ENCODE measurements around the gene AKAP13.
A peak's percentile ranks its signal among the peaks of the same experiment; 100 is the strongest.
"Not testable (repeated sequence)": the region's sequence is repeated elsewhere in the genome, so short reads cannot be mapped to it uniquely, and the experiment has no call there.

Gene AKAP13

DNA sequence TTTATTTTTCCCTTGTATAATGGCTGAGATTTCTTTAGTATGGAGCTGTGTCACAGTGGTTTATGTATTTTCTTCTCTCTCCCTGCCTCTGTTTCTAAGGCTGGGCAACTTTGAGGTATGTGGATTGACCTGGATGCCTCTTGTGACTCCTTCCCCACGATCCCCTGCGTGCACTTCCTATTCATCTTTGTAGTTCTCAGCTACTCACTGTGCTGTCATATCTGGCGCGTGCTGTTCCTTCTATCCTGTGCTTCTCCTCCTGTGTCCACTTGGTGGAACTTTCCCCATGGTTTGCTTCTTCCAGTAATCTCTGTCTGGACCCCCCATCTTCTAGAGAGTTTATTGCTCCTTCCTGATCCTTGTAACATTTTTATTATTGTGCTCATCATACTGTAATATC, 97.3 kb downstream of the AKAP13 start:
- DNase-seq: no peak
- no peak for ATAC-seq

DNA sequence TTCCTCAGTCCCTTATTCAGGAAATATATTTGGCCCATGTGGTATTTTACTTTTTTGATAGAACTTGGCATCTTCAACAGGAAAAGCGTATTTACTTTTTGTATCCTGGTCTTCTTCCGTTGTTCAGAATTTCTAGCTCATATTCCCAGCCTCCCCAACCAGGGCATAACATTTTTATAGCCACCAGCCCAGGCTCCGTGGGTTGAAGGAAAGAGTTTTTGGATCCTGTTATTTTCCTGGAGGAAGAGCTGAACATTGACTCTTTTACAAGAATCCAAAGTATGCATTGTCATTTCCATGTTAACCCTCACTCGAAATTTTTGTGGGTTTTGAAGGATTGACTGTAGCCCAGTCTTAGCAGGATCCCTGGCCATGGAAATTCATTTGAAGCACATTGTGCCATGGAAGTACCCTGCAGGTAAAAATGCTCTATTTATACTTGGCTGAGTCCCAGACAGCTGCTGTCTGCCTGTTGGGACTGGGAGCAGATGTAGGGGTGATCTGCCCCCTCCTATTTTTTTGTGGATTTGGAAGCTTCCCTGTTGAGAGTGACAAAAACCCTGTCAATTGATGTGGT, 98.8 kb downstream of the AKAP13 start:
- ATAC-seq: no peak
- no peak for DNase-seq

DNA sequence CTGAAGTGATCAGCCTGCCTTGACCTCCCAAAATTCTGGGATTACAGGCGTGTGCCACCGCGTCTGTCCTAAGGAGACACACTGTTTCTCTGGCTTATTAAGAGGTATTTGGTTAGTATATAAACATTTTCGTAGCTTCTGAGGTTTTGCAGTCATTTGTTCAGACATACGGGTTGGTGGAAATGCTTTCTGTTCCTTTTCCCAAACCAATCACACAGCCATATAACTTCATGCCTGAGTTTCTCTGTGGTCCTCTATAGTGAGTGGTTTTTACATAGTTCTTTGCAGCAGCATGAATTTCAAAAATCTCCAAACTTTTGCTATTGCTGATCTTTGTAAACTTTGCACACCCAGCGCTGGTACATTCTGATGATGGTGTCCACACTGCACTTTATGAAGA, 100.5 kb downstream of the AKAP13 start:
- ATAC-seq (no peak), DNase-seq (no peak)

DNA sequence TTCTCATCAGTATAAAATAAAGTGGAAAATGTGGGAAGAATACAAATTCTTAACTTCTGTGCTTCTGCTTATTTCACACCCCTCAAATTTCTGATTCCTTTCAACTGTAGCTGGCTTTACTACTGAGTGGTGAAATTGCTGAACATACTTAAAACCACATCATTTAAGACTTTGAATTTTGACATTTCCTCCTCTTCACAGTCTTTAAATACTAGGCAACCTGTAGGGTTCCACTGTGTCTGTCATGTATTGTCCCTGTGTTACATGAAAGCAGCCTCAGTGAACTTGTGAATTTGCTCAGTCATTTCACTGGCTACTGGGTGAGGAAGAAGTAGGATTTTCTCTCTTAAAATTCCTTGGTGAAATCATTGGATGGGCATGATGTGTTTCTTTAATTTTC, 101.1 kb downstream of the AKAP13 start:
- DNase-seq: not testable (repeated sequence)
- peak; percentile 37 for ATAC-seq

DNA sequence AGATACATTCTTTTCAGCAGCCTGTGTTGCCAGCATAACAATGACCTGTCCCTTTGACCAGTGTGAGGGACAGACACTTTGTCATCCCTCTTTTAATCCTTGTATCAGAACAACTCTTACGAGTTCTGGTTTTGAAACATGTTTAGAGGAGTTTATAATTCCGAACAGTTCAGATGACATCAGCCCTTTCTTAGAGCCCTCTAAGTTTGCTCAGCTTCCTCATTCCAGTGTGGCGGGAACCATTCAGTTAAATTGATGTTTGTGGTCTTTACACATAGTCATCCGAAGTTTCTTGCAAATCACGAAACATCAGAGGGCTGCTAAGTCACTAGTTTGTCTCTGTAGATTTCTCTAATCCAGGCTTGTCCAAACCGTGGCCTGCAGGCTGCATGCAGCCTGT, 102.5 kb downstream of the AKAP13 start:
- DNase-seq (no peak), ATAC-seq (no peak)

DNA sequence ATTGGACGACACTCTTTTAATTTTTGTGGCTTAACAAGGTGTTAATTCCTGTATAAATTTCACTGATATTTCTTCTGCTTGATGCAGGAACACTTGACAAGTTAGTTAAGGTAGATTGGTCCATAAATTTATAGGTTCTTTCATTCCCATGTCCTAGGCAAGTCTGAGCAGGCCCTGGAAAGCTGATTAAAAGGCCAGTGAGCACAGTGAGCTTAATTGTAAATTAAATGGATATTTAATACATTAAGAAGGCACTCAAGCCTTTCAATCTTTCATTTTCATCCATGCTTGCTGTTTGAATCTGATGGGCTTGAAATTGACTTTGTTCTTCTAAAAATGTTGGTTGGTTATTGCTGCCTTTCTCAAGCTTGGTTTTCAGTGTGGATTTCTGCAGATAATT, 103.6 kb downstream of the AKAP13 start:
- not testable (repeated sequence) for ATAC-seq, DNase-seq

DNA sequence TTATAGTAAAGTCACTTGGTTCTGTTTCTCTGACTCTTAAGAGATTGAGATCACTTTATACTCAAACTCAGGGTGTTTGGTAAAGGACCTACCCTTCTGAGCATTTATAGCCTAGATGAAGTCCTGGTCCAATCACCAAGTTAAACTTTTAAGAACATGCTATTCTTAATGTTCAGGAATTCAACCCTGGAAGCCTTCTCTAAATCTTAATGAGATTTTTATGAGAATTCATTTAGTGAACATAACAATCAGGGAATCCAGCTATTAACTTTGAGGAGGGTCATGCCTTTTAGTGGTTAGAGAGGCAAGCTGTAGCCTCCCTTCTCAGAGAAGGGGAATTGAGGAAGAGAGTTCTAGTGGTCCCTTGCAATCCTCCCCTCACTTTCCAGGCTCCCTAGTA, 104.5 kb downstream of the AKAP13 start:
- DNase-seq, ATAC-seq: not testable (repeated sequence)

DNA sequence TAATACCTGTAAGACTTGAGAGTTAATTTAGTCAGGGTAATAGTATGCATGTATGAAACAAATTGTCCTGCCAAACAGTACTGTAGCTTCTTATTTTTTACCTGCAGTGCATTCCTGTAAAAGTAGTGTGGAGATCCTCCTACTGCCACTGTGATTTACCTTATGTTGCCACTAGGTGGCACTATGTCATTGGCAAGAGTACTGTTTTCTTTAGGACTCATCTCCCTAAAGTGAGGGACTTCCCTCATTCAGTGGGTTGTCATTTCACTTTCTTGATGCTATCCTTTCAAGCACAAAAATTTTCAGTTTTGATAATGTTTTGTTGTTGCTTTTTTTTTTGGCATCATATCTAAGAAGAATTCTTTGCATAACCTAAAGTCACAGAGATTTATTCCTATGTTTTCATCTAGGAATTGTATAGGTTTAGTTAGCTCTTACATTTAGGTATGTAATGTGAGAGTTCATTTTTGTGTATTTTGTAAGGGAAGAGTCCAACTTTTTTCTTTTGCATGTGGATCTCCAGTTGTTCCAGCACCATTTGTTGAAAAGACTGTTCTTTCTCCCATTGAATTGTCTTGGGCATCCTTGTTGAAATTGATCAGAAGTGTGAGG, 105.7 kb downstream of the AKAP13 start:
- DNase-seq: peak; percentile 62
- peak; percentile 88 for ATAC-seq

DNA sequence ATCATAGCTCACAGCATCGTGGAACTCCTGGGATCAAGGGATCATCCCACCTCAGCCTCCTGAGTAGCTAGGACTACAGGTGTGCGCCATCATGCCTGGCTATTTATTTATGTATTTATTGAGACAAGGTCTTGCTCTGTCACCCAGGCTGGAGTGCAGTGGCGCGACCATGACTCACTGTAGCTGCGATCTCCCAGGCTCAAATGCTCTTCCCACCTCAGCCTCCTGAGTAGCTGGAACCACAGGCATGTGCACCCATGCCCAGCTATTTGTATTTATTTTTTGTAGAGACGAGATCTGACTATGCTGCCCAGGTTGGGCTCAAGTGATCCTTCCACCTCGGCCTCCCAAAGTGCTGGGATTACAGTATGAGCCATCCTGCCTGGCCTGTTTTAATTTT, 107.4 kb downstream of the AKAP13 start:
- ATAC-seq, DNase-seq: not testable (repeated sequence)

DNA sequence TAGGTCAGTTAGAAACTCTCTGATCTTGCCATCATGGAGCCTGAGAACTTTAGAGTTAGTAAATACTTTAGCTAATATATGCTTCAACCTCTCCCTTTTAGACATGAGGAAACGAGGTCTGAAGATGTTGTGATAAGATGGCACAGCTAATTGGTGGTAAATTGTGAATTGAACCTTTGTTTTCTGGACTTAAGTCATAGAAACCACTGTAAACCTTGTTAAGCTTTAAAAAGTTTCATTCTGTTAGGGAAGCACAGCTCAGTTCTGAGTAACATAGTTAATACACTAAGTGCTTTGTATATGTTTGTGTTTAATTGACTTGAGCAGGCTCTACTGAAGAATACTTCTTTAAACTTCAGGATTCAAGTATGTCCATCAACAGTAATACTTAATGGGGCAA, 108.6 kb downstream of the AKAP13 start:
- no peak for DNase-seq

DNA sequence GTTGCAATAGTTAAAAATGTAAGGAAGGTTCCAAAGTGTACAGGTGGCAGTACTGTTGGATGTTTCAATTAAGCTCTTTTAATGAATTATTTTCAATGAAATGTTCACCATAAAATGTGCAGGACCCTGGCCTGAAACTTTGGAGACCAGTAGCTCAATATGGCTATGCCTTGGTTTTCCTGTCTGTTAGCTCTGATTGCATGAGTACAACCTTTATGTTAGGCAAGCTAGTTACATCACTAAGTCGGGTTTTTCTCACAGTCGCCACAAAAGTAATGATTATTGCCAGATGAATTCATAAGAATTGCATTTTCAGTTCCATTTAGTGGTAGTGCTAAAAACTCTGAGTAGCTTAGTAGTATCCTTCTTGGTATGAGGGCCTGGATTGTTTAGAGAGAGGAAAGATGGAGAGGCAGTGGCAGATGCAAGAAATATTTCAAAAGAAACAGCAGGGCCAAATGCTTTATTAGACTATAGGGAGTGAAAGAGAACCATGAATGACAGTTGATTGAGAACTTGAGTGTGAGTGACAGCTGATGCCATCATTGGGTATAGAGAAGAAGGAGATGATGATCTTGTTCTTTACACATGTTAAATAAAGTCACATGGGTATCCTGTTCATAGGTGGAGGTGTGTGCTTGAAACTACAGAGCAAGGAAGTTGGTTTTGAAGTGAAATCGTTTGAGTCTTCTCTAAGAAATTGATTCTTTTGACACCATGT, 109.5 kb downstream of the AKAP13 start:
- DNase-seq: no peak
- ATAC-seq: no peak

More for the DNA sequence above, 108.6 kb downstream of the AKAP13 start:
- no peak for ATAC-seq

DNA sequence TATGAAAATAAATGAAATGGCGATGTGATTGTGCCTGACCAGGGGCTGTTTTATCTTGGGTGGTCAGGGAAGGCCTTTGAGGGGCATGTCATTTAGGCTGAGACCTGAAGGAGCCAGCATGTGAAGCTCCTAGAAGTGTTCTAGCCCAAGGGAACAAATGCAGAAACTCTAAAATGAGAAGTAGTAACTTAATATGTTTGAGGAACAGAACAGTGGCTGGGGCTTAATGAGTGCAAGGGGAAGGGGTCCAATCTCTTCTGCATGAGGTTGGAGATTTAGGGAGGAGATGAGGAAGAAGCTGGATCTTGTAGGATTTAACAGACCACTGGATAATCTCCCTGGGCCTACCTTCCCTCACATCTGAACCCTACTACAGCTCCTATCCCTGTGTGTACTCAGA, 110.5 kb downstream of the AKAP13 start:
- no peak for ATAC-seq
- no peak for DNase-seq

DNA sequence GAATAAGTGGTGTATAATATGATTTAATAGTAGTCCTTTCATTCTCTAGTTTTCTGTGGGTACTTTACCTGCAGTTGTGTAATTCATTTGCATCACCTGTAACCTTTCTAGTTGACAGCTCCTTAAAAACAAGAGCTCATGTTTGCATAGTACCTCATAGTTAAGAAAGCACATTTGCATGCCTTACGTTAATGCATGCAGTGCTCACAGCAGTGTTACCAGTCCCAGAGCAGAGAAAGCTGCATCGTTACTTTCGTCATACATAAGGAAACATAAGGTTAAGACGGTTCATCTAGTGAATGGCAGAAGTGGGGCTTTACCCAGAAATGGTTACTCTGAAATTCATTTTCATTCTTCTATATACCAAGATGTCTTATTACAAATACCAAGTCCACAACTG, 111.3 kb downstream of the AKAP13 start:
- DNase-seq: no peak

DNA sequence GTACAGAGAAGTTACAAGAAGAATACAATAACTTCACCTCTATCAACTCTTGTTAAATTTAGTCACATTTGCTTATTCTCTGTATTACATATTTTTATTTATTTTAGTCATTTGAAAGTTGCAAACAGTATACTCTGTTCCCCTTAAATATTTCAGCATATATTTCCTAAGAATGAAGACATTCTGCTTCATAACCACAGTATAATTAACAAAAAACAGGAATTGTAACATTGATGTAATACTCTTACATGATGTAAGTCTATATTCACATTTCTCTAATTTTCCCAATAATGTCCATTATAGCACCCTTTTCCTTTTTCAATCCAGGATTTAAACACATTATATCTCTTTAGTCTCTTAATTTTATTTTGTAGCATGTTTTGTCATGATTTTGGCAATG, 112.0 kb downstream of the AKAP13 start:
- DNase-seq (no peak), ATAC-seq (no peak)

More for the DNA sequence above, 111.3 kb downstream of the AKAP13 start:
- ATAC-seq: no peak

DNA sequence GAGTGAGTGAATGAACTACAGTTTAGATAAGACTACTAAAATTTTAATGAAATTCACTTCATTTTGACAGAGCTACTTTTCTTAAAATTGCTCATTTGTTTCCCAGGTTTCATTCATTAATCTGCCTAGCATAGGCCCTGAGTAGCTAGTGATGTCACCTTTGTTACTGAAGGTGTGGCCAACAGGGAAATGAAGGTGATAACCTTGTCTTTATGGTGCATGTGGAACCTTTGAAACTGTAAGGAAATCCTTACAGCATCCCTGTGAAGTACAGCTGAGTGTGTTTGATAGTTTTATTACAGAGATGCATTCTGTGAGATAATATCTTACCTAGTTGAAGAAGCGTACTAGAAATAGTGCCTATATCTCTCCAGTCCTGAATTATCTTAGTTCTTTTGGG, 112.9 kb downstream of the AKAP13 start:
- no peak for DNase-seq
- ATAC-seq: no peak

DNA sequence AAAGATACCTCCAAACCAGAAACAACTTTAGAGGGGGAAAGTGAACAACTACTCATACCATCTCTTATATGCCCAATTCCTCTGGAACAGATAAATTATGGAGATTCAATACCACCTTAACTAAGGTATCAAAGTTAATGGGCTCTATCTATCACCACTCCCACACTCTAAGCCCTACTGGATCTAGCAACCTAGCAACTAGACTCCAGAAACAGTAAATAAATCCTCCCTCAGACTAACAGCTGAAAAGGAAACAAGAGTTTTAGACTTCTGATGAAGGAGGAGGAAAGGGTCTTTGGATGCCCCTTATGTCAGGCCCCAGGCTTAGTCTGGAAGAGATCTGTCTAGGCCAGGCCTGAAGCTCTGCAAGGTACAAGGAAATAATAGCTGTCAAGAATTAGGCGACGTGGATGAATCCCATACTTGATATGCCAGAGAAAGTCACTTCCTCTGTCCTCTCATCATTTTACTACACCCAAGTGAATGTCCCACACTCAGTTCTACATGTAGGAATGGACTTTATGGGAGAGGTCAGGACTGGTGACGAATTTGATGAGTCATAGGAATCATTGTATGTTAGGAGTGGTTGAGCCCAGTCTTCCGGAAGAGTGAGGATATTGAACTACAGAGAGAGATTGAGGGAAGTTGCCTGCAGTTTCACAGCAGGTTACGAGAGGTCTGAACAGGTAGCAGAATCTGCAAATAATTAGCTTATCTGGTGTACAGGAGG, 113.8 kb downstream of the AKAP13 start:
- no peak for DNase-seq

DNA sequence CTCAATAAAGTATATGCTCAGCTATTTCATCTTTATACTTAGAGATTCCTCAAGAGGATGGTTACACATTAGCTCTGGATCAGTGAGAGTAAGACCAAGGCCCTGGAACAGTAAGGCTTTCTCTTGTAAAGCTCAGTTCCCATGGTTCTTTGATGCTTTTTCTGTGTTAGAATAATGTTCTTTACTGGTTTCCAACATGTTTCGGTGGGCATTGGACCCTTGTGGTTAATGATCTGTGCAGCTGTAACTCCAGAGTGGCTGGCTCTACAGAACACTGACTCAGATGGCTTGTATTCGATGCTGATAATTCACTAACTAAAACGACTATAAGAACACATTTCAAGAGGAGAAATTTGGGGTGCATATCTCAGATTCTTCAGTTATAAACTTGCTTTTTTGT, 114.7 kb downstream of the AKAP13 start:
- no peak for ATAC-seq
- DNase-seq: no peak

More for the DNA sequence above, 113.8 kb downstream of the AKAP13 start:
- no peak for ATAC-seq

DNA sequence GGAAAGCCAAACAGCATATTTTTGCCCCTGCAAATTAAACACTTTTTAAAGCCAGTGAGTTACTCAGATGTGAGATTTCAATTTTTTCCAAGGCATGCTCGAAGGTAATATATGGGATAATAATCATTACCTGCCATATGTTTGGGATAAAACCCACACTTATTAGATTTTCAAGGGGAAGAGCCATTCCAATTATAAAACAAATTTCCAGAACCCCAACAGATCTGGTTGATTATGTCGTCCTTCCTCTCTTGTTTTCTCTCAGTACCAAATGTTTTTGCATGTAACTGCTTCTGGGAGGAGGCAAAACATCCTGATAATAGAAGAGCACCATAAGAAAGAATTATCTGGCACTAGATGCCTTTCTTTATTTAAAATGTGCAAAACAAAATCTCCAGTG, 115.1 kb downstream of the AKAP13 start:
- no peak for DNase-seq

DNA sequence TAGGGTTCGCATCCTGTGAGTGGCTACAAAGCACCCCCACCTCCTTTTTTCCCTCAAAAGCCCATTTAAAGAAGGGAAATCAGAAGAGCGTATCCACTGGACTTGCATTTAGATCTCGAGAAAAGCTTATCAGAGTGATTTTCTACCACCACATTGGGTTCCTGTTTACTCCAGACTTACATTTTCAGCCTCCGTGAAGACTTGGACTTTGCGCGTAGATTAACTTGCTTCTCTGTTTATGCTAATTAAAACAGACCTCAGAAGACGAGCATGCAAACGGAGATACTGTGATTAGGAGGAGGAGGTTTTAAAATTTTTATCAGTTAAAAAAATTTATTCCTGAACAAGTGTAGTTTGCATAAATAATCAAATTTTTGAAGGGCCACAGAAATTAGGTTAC, 115.7 kb downstream of the AKAP13 start:
- DNase-seq (no peak), ATAC-seq (no peak)

More for the DNA sequence above, 115.1 kb downstream of the AKAP13 start:
- no peak for ATAC-seq

DNA sequence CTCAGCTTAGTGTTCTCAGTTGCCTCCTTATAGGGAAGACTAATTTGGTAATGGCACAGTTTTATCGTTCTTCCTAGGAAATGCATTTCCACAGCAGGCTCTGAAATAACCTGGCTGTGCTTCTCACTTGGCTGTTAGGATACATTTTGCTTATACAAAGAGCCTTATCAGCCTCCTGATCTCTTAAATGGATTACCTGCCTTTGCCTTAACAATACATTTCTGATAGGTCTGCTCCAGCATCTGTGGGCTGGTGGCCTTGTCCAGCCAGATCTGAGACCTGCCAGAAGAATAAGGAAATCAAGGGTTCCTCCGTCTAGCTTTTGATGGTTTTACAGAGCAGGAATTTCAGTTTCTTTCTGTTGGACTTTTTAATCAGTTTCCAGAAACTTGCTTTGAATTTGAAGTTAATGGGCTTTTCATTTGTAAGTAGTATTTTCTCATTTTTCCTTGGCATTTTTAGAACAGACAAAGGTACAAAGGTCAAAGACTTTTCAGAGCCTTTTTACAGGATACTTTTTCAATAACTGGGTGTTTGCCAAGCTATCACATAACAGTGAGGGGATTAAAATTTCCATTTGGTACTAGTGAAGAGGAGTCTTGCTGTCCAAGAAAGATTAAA, 116.3 kb downstream of the AKAP13 start:
- ATAC-seq (no peak), DNase-seq (no peak)

DNA sequence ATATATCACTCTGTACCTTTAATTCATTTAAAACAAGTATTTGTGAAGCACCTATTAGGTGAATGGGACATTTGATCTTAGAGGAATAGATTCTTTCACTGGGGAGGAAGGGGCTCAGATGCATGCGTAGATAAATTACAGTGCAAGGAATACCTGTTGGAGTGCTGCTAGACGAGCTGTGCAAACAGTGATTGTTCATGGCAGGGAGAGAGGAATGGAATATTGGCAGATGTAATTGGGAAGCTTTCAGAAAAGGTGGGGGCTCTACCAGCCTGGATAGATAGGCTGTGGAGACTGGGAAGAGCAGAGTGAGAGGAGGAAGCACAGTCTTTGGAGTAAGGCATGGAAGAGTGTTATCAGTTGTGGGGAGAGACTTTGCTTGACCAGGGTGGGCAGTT, 116.8 kb downstream of the AKAP13 start:
- ATAC-seq (no peak), DNase-seq (no peak)

DNA sequence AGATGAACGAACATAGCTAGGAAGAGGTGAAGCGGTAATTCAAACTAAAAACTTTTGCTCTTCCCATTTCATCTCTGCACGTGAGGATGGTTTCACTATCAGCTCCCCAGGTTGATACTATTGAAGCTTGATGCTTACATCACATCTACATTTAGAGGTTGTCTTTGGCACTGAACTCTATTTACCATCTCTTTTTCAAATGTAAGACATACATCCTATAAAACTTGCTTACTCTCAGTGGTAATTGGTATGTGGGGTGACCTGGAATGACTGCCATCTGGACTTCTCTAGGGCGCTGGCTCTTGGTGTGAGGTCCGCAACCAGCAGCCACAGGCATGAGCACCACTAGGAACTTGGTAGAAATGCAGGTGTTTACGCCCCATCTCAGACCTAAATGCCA, 118.1 kb downstream of the AKAP13 start:
- DNase-seq (no peak), ATAC-seq (no peak)
